Hepatocyte (in vitro differentiated cells): ENCODE data around the gene DSTN.

Source experiments
- CTCF ChIP-seq: fragments of 200-600 bp; sonication (generic); IDR thresholded peaks from 2 replicates; pipeline ENCODE4 v1.5.1; 2016; ENCODE audit warnings: antibody characterized with exemption, mild to moderate bottlenecking; ENCODE audit not compliant: poor library complexity
- EZH2 ChIP-seq: fragments of 200-600 bp; sonication (generic); IDR thresholded peaks from 2 replicates; pipeline ENCODE4 v1.6.1; 2016; ENCODE audit warnings: antibody characterized with exemption, mild to moderate bottlenecking, borderline replicate concordance
- EZH2phosphoT487 ChIP-seq: fragments of 200-600 bp; sonication (generic); IDR thresholded peaks from one replicate; pipeline ENCODE4 v1.6.1; 2018; ENCODE audit warnings: antibody characterized with exemption, mild to moderate bottlenecking, low read depth, moderate library complexity; ENCODE audit not compliant: unreplicated experiment, severe bottlenecking

GRCh38 chr20:17556837-17557674, 12.8 kb upstream of the DSTN start:
- no peak for TF ChIP-seq CTCF
- TF ChIP-seq EZH2phosphoT487, result no peak
- TF ChIP-seq EZH2, result no peak
